Measurements from ENCODE around the gene RANBP3.
A peak's percentile ranks its signal among the peaks of the same experiment; 100 is the strongest.
"Not testable (repeated sequence)": the region's sequence is repeated elsewhere in the genome, so short reads cannot be mapped to it uniquely, and the experiment has no call there.

The RANBP3 gene

GRCh38 chr19:5987077-5987818, 9.3 kb upstream of the RANBP3 start:
- DNase-seq (ENCODE audit: low spot score): peak; percentile 80

GRCh38 chr19:5985837-5986236, 7.9 kb upstream of the RANBP3 start:
- not testable (repeated sequence) for DNase-seq (ENCODE audit: low spot score)

- no peak for DNase-seq (ENCODE audit: low spot score)
These were observed 7.3 kb upstream of the RANBP3 start for GRCh38 chr19:5985098-5985783.

GRCh38 chr19:5984600-5984999, 6.7 kb upstream of the RANBP3 start:
- no peak for DNase-seq (ENCODE audit: low spot score)

GRCh38 chr19:5983367-5983955, 5.5 kb upstream of the RANBP3 start:
- DNase-seq (ENCODE audit: low spot score): no peak

- DNase-seq (ENCODE audit: low spot score): no peak
These were observed 939 bp upstream of the RANBP3 start for GRCh38 chr19:5978606-5979552.

- DNase-seq (ENCODE audit: low spot score): peak; percentile 61
These were observed 637 bp downstream of the RANBP3 start for GRCh38 chr19:5977222-5977784.

- no peak for DNase-seq (ENCODE audit: low spot score)
These were observed 1.2 kb downstream of the RANBP3 start for GRCh38 chr19:5976768-5977167.

- no peak for DNase-seq (ENCODE audit: low spot score)
These were observed 2.6 kb downstream of the RANBP3 start for GRCh38 chr19:5975388-5975728.

- DNase-seq (ENCODE audit: low spot score): no peak
These were observed 3.1 kb downstream of the RANBP3 start for GRCh38 chr19:5974721-5975387.

- no peak for DNase-seq (ENCODE audit: low spot score)
These were observed 3.9 kb downstream of the RANBP3 start for GRCh38 chr19:5973867-5974635.

- DNase-seq (ENCODE audit: low spot score): no peak
These were observed 4.6 kb downstream of the RANBP3 start for GRCh38 chr19:5973376-5973775.

- DNase-seq (ENCODE audit: low spot score): no peak
These were observed 5.6 kb downstream of the RANBP3 start for GRCh38 chr19:5972355-5972731.

GRCh38 chr19:5971714-5972354, 6.1 kb downstream of the RANBP3 start:
- no peak for DNase-seq (ENCODE audit: low spot score)

GRCh38 chr19:5969476-5969875, 8.5 kb downstream of the RANBP3 start:
- DNase-seq (ENCODE audit: low spot score): no peak

GRCh38 chr19:5968431-5969373, 9.2 kb downstream of the RANBP3 start:
- no peak for DNase-seq (ENCODE audit: low spot score)

GRCh38 chr19:5967994-5968430, 9.9 kb downstream of the RANBP3 start:
- peak; percentile 71 for DNase-seq (ENCODE audit: low spot score)

GRCh38 chr19:5967571-5967970, 10.4 kb downstream of the RANBP3 start:
- DNase-seq (ENCODE audit: low spot score): no peak

GRCh38 chr19:5966941-5967340, 11.0 kb downstream of the RANBP3 start:
- DNase-seq (ENCODE audit: low spot score): no peak

Data from ecto neural progenitor cell (in vitro differentiated cells).